IMR-90 (cell line): ENCODE measurements around the gene SFPQ. TPM values are rescaled to one million over a fixed set of nuclear protein-coding genes. Genes with fewer than 3 reads are reported as not detected.

Experiments used
- ATAC-seq: fragments of 200-7000 bp; cut with Tn5 transposase; 2 replicates; pipeline ENCODE4 v1.9.1; 2020; ENCODE audit warnings: low read depth, mild to moderate bottlenecking, moderate library complexity
- BruUV-seq: library from RNA; stranded (reverse); fragments of 400-500 nt; replicated peaks from 2 replicates; lab custom pipeline; 2021; lab: Mats Ljungman, UMichigan
- CTCF ChIA-PET: fragments of 300-600 bp; formaldehyde crosslinking; extraction: SDS; loops from one replicate; lab custom pipeline; 2021; ENCODE audit warnings: antibody characterized with exemption; lab: Yijun Ruan, JAX
- POLR2A ChIA-PET: fragments of 300-600 bp; sonication (Branson Sonifier 250); formaldehyde crosslinking; loops from one replicate; lab custom pipeline; 2022; ENCODE audit warnings: antibody characterized with exemption; ENCODE audit not compliant: unreplicated experiment; lab: Charles Lee
- DNase-seq: peaks from one replicate; pipeline ENCODE4 v3.0.0; 2013
- H2AFZ ChIP-seq: replicated peaks from 2 replicates; pipeline ENCODE3; 2013; ENCODE audit warnings: low read length, mild to moderate bottlenecking; ENCODE audit not compliant: poor library complexity
- H2AK5ac ChIP-seq: 2 replicates; pipeline ENCODE4 v1.6.1; 2013; ENCODE audit warnings: low read depth, low read length, inconsistent platforms
- H2AK9ac ChIP-seq: replicated peaks from 2 replicates; pipeline ENCODE3; 2013; ENCODE audit warnings: mild to moderate bottlenecking, low read depth, low read length, moderate library complexity; ENCODE audit not compliant: poor library complexity
- H2BK120ac ChIP-seq: 2 replicates; pipeline ENCODE4 v1.6.1; 2013; ENCODE audit warnings: low read depth, low read length, inconsistent platforms
- H2BK15ac ChIP-seq: 3 replicates; pipeline ENCODE4 v1.6.1; 2013; ENCODE audit warnings: low read depth, low read length, inconsistent platforms
- H2BK20ac ChIP-seq: 2 replicates; pipeline ENCODE4 v1.6.1; 2013; ENCODE audit warnings: low read depth, mild to moderate bottlenecking, inconsistent platforms, low read length, moderate library complexity
- H2BK5ac ChIP-seq: 2 replicates; pipeline ENCODE4 v1.6.1; 2013; ENCODE audit warnings: mild to moderate bottlenecking, low read depth, low read length, inconsistent platforms; ENCODE audit not compliant: poor library complexity, severe bottlenecking
- H3K14ac ChIP-seq: replicated peaks from 2 replicates; pipeline ENCODE4 v1.6.1; 2013; ENCODE audit warnings: low read depth, low read length, inconsistent platforms
- H3K18ac ChIP-seq: 2 replicates; pipeline ENCODE4 v1.6.1; 2013; ENCODE audit warnings: low read depth, low read length, control low read depth
- H3K23ac ChIP-seq: 2 replicates; pipeline ENCODE4 v1.6.1; 2013; ENCODE audit warnings: low read depth, low read length, inconsistent platforms
- H3K27ac ChIP-seq: 2 replicates; pipeline ENCODE4 v1.5.1; 2013; ENCODE audit warnings: mild to moderate bottlenecking, control low read depth, low read length; ENCODE audit not compliant: insufficient read depth
- H3K27me3 ChIP-seq: 2 replicates; pipeline ENCODE4 v1.6.1; 2013; ENCODE audit warnings: low read length; ENCODE audit not compliant: control insufficient read depth, insufficient read depth
- H3K36me3 ChIP-seq: 2 replicates; pipeline ENCODE4 v1.6.1; 2013; ENCODE audit warnings: low read length, mixed read lengths; ENCODE audit not compliant: control insufficient read depth, insufficient read depth
- H3K4ac ChIP-seq: 2 replicates; pipeline ENCODE4 v1.6.1; 2013; ENCODE audit warnings: low read depth, low read length, inconsistent platforms
- H3K4me1 ChIP-seq: 2 replicates; pipeline ENCODE4 v1.6.1; 2013; ENCODE audit warnings: low read length, mixed read lengths; ENCODE audit not compliant: control insufficient read depth, insufficient read depth
- H3K4me2 ChIP-seq: 2 replicates; pipeline ENCODE4 v1.6.1; 2013; ENCODE audit warnings: low read depth, mild to moderate bottlenecking, control low read depth, low read length, moderate library complexity
- H3K4me3 ChIP-seq: 2 replicates; pipeline ENCODE4 v1.5.1; 2013; ENCODE audit warnings: low read depth, mild to moderate bottlenecking, control low read depth, low read length, moderate library complexity; ENCODE audit not compliant: insufficient read depth
- H3K56ac ChIP-seq: 2 replicates; pipeline ENCODE4 v1.6.1; 2013; ENCODE audit warnings: low read length, inconsistent platforms; ENCODE audit not compliant: insufficient read depth; ENCODE audit errors: extremely low read depth
- H3K79me1 ChIP-seq, 2 experiments: 2 replicates each; pipeline ENCODE4 v1.6.1; 2013; ENCODE audit warnings: low read length in 2 of 2, inconsistent platforms in 1 of 2, low read depth in 1 of 2
- H3K9ac ChIP-seq: 2 replicates; pipeline ENCODE4 v1.6.1; 2013; ENCODE audit warnings: low read depth, low read length, control low read depth
- H3K9me1 ChIP-seq: 2 replicates; pipeline ENCODE4 v1.6.1; 2013; ENCODE audit warnings: low read length, inconsistent platforms; ENCODE audit not compliant: insufficient read depth
- H3K9me3 ChIP-seq: 2 replicates; pipeline ENCODE4 v1.6.1; 2013; ENCODE audit warnings: low read length; ENCODE audit not compliant: control insufficient read depth, insufficient read depth
- H4K20me1 ChIP-seq: 2 replicates; pipeline ENCODE4 v1.6.1; 2013; ENCODE audit warnings: low read length, inconsistent platforms; ENCODE audit not compliant: insufficient read depth
- H4K5ac ChIP-seq: 2 replicates; pipeline ENCODE4 v1.6.1; 2013; ENCODE audit warnings: mild to moderate bottlenecking, low read depth, low read length, control low read depth
- H4K8ac ChIP-seq, 2 experiments: 2 replicates each; pipeline ENCODE4 v1.6.1; 2013; ENCODE audit warnings: low read depth in 2 of 2, low read length in 2 of 2, control low read depth in 1 of 2, inconsistent platforms in 1 of 2
- H4K91ac ChIP-seq: 2 replicates; pipeline ENCODE4 v1.6.1; 2013; ENCODE audit warnings: low read depth, low read length, inconsistent platforms; ENCODE audit not compliant: insufficient read depth
- BHLHE40 ChIP-seq: fragments of 150-350 bp; IDR thresholded peaks from 2 replicates; pipeline ENCODE4 v1.6.1; 2016; ENCODE audit warnings: mild to moderate bottlenecking, low read depth, low read length
- CEBPB ChIP-seq: IDR thresholded peaks from 2 replicates; pipeline ENCODE4 v1.6.1; 2012; ENCODE audit warnings: low read depth, low read length, improper control_type of control experiment
- CHD1 ChIP-seq: IDR thresholded peaks from 2 replicates; pipeline ENCODE4 v1.6.1; 2012; ENCODE audit warnings: low read depth, low read length, improper control_type of control experiment
- FOS ChIP-seq: fragments of 150-350 bp; IDR thresholded peaks from 2 replicates; pipeline ENCODE4 v1.6.1; 2016; ENCODE audit warnings: low read depth, low read length
- MAFK ChIP-seq: IDR thresholded peaks from 2 replicates; pipeline ENCODE4 v1.6.1; 2012; ENCODE audit warnings: low read depth, low read length, improper control_type of control experiment
- MAZ ChIP-seq: IDR thresholded peaks from 2 replicates; pipeline ENCODE4 v1.6.1; 2012; ENCODE audit warnings: low read depth, mild to moderate bottlenecking, low read length, improper control_type of control experiment, moderate library complexity, borderline replicate concordance
- MXI1 ChIP-seq: IDR thresholded peaks from 2 replicates; pipeline ENCODE4 v1.6.1; 2012; ENCODE audit warnings: low read depth, mild to moderate bottlenecking, low read length, moderate library complexity, borderline replicate concordance
- NFE2L2 ChIP-seq: fragments of 150-350 bp; IDR thresholded peaks from 2 replicates; pipeline ENCODE4 v1.6.1; 2016; ENCODE audit warnings: low read depth, mild to moderate bottlenecking, low read length
- POLR2A ChIP-seq: IDR thresholded peaks from 2 replicates; pipeline ENCODE4 v1.6.1; 2012; ENCODE audit warnings: mild to moderate bottlenecking, low read depth, low read length
- RAD21 ChIP-seq: IDR thresholded peaks from 2 replicates; pipeline ENCODE4 v1.6.1; 2012; ENCODE audit warnings: low read length, improper control_type of control experiment
- RCOR1 ChIP-seq: IDR thresholded peaks from 2 replicates; pipeline ENCODE4 v1.6.1; 2012; ENCODE audit warnings: mild to moderate bottlenecking, low read length, improper control_type of control experiment; ENCODE audit not compliant: insufficient replicate concordance
- RFX5 ChIP-seq: IDR thresholded peaks from 2 replicates; pipeline ENCODE4 v1.8.0; 2012; ENCODE audit warnings: low read depth, mild to moderate bottlenecking, low read length, moderate library complexity
- SMC3 ChIP-seq: fragments of 150-350 bp; IDR thresholded peaks from 2 replicates; pipeline ENCODE4 v1.6.1; 2016; ENCODE audit warnings: low read depth, mild to moderate bottlenecking, antibody characterized with exemption, low read length, moderate library complexity
- USF2 ChIP-seq: fragments of 150-350 bp; IDR thresholded peaks from 2 replicates; pipeline ENCODE4 v1.6.1; 2017; ENCODE audit warnings: mild to moderate bottlenecking, antibody characterized with exemption, low read length, low read depth
- WGBS, 2 experiments: methylation state at CpG; one replicate each; pipeline versions ENCODE4 v1.1.5 to v1.1.7; 2013; ENCODE audit warnings: missing lambda C conversion rate in 2 of 2; ENCODE audit not compliant: insufficient read length in 1 of 2; ENCODE audit errors: extremely low coverage in 2 of 2; 5-methylcytosine and 5-hydroxymethylcytosine counted together
- dilution Hi-C: fragments of 300-500 bp; cut with HindIII; formaldehyde crosslinking; loops from one replicate; pipeline ENCODE4 v1.14.3; 2018; ENCODE audit warnings: low sequenced_read_pairs; ENCODE audit not compliant: unreplicated experiment
- in situ Hi-C: fragments of 300-500 bp; cut with MboI; formaldehyde crosslinking; loops from 3 replicates; pipeline ENCODE4 v1.14.3; 2019; ENCODE audit warnings: low sequenced_read_pairs, inconsistent platforms, mixed read lengths
- intact Hi-C: fragments of 100-400 bp; cut with micrococcal nuclease; formaldehyde crosslinking; loops from 2 replicates; pipeline ENCODE4 v1.10.0; 2022
- polyA plus RNA-seq, 3 experiments: library from polyadenylated mRNA; depleted of rRNA; stranded (reverse); fragments of >200 nt; gene quantifications; 2 replicates each; pipeline ENCODE4 v1.2.3, GENCODE V29; 2012; ENCODE audit warnings: low replicate concordance in 1 of 3
- total RNA-seq: library from RNA; depleted of rRNA; stranded (reverse); fragments of >200 nt; gene quantifications from 2 replicates; pipeline ENCODE4 v1.2.3, GENCODE V29; 2012
- TF ChIP-seq, protein P1 (sequence below): fragments of 150-350 bp; IDR thresholded peaks from 2 replicates; pipeline ENCODE4 v1.6.1; 2016; ENCODE audit warnings: low read depth, mild to moderate bottlenecking, low read length, moderate library complexity, borderline replicate concordance
- TF ChIP-seq, protein P2 (sequence below): conservative IDR thresholded peaks from 2 replicates; pipeline ENCODE4 v1.5.1; 2012; ENCODE audit warnings: mild to moderate bottlenecking, low read depth, low read length, improper control_type of control experiment

The SFPQ gene
- total and polyA plus RNA-seq, 2 of the 4 experiments (the other 2 are of a cell fraction) = 53.9 to 121 TPM

DNA sequence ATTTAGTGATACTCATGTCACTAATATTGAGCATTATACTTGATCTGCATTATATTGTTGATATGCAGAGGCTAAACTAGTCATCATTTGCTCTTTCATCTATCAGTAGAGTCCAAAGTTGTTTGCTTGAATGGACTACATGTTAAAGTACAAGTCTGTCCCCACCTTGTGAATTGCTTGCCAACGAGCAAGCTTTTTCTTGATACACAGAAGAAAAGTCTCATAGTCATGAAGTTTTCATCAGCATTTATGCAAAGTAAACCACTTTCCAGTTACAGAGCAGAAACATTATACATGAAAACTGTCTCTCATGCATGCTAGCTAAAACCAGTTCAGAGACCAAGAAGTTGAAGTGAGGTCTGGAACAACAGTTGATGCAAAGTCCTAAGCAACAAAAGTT lies 13.0 kb downstream of the SFPQ start:
- no peaks in the 10 kb centered on the region for H3K9me3 ChIP-seq
- no peak overlapping the region for H2BK120ac ChIP-seq
- H2BK20ac ChIP-seq = no peak overlapping the region
- no peak overlapping the region for H4K8ac ChIP-seq
- TF ChIP-seq MXI1 (no peak), BHLHE40 (no peak), MAZ (no peak), CHD1 (no peak), CEBPB (no peak), NFE2L2 (no peak), RAD21 (no peak), RFX5 (no peak), MAFK (no peak), RCOR1 (no peak), POLR2A (no peak; the same call in 1 of the 2 replicates), FOS (no peak), SMC3 (no peak), USF2 (no peak)
- TF ChIP-seq, protein P1, sequence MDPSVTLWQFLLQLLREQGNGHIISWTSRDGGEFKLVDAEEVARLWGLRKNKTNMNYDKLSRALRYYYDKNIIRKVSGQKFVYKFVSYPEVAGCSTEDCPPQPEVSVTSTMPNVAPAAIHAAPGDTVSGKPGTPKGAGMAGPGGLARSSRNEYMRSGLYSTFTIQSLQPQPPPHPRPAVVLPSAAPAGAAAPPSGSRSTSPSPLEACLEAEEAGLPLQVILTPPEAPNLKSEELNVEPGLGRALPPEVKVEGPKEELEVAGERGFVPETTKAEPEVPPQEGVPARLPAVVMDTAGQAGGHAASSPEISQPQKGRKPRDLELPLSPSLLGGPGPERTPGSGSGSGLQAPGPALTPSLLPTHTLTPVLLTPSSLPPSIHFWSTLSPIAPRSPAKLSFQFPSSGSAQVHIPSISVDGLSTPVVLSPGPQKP = no peak
- TF ChIP-seq, protein P2, sequence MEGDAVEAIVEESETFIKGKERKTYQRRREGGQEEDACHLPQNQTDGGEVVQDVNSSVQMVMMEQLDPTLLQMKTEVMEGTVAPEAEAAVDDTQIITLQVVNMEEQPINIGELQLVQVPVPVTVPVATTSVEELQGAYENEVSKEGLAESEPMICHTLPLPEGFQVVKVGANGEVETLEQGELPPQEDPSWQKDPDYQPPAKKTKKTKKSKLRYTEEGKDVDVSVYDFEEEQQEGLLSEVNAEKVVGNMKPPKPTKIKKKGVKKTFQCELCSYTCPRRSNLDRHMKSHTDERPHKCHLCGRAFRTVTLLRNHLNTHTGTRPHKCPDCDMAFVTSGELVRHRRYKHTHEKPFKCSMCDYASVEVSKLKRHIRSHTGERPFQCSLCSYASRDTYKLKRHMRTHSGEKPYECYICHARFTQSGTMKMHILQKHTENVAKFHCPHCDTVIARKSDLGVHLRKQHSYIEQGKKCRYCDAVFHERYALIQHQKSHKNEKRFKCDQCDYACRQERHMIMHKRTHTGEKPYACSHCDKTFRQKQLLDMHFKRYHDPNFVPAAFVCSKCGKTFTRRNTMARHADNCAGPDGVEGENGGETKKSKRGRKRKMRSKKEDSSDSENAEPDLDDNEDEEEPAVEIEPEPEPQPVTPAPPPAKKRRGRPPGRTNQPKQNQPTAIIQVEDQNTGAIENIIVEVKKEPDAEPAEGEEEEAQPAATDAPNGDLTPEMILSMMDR = no peak
- no peak overlapping the region for H3K4ac ChIP-seq
- no peak overlapping the region for H2BK5ac ChIP-seq
- dilution Hi-C loops = no loop called here
- H4K20me1 ChIP-seq = peaks cover 77% of the 10 kb centered on the region
- H3K18ac ChIP-seq = no peak overlapping the region
- no peak overlapping the region for H2BK15ac ChIP-seq
- no peak overlapping the region for H3K4me2 ChIP-seq
- no CpG with 5 or more reads among the region's 1 CpG for WGBS, 2 experiments
- no peak overlapping the region for H3K56ac ChIP-seq
- no peak for DNase-seq
- H3K23ac ChIP-seq = no peak overlapping the region
- no peak overlapping the region for H3K14ac ChIP-seq
- ATAC-seq = no peak
- no peak overlapping the region for H2AK9ac ChIP-seq
- peaks cover 6% of the 10 kb centered on the region; the same call in 1 of the 2 replicates for H3K9me1 ChIP-seq
- H4K91ac ChIP-seq = no peak overlapping the region
- no peak overlapping the region for H2AFZ ChIP-seq
- H2AK5ac ChIP-seq = no peak overlapping the region
- in situ Hi-C loops = no loop called here
- H4K5ac ChIP-seq = no peak overlapping the region
- no peak overlapping the region for H3K27ac ChIP-seq
- ChIA-PET POLR2A (no interaction called here), CTCF (no interaction called here)
- no peaks in the 10 kb centered on the region for H3K27me3 ChIP-seq
- H3K79me1 ChIP-seq = peaks cover 35 to 45% of the 10 kb centered on the region in 2 experiments
- peaks cover 75% of the 10 kb centered on the region for H3K36me3 ChIP-seq
- H3K9ac ChIP-seq = no peak overlapping the region
- H3K4me1 ChIP-seq = no peaks in the 10 kb centered on the region
- H3K4me3 ChIP-seq = no peak overlapping the region
- intact Hi-C loops = loop anchor here (5.0 to 10.0 kb wide), 5 partner anchors 148 to 393 kb away; partner anchors contain the start of genes SMIM12, TMEM35B and ZMYM6
- no TSS peak for BruUV-seq
